COR-L47 (cell line): ENCODE results near the gene ZNF883.
"Not testable (repeated sequence)": the region's sequence is repeated elsewhere in the genome, so short reads cannot be mapped to it uniquely, and the experiment has no call there.

ENCODE experiments used
- DNase-seq: peaks from one replicate; lab custom pipeline; 2025; lab: John Stamatoyannopoulos, UW

Gene ZNF883

DNA sequence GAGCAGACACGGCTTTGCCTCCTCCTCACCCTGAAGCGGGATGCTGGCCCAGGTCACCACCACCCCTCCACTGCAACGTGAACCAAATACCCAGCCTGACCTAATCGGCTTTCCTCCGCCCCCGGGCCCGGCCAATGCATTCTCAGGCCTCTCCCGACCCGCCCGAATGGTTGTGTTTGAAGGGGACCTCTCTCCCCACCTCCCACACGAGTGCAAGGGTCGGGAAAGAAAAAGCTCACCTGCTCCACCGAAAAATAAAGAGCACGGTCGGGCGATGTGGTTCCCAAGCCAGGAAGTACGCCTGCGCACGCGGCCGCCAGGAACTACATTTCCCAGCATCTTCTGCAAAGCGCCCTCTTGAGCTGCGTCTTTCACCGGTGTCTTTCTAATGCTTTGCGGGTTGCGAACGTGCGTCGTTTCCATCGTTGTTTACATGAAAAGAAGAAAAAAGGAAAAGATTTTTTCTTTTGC, at the start of gene ZNF883:
ZNF883 (minus strand) TSS at position 282 of the 471 bp plus-strand sequence.
- DNase-seq: peak; percentile 63

DNA sequence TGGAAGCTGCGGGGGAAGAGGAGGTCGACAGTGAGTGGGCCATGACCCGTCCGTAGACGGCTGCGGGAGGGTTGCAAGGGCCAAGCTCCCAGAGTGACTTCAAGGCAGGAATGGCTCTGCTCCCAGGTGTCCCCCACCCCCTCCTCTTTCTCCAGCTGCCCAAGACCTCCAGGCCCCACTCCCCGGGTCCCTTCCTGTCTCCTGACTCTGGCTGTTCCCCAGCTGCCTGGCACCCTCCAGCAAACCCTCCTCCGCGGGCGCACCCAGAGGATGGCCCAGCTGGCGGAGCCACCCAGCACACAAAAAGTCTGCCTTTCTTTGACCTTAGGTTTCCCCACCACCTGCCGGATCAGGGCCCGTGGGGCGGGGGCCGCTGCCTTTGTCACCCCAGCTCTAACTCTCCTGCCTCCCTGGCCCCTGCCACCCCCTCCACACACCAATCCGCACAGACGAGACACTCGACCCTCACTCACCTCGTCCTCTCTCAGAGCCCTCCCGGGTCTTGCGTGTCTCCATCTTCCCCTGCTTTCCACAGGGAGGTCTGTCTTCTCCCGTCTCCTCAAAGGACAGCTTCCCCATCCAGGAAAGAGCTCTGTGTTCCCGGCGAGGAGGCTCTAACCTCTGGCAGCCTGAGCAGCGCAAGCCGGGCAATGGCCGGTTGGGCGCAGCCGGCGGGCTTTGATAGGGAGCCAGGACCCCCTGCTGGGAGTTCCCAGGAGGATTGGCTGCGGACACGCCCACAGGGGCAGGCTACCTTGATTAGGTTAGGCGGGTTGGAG, 49.3 kb upstream of the ZNF883 start:
- not testable (repeated sequence) for DNase-seq

DNA sequence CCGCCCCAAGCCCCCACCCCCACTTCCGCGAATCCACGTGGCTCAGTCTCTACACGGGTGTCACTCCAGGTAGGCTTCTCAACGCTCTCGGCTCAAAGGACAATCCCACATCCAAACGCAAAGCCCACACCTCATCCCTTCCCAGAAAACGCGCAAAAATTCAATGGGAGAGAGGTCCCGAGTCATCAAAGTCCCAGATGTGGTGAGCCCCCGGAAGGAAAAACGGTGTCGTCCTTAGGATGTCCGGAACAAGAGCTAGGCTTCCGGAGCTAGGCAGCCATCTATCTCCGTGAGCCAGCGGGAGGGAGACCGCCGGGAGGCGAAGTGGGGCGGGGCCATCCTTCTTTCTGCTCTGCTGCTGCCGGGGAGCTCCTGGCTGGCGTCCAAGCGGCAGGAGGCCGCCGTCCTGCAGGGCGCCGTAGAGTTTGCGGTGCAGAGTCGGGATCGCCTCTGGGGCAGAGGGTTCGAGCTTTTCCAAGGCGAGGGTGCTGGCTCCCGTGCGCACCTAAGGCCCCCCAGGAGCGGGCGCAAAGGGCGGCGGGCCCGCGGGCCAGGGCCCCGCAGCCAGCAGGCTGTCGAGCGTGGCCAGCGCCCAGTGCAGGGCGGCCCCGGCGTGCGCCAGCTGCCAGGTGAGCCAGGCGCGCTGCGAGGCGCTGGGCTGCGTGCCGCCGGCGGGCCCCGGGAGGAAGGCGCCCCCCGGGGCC, 47.7 kb upstream of the ZNF883 start:
- not testable (repeated sequence) for DNase-seq

DNA sequence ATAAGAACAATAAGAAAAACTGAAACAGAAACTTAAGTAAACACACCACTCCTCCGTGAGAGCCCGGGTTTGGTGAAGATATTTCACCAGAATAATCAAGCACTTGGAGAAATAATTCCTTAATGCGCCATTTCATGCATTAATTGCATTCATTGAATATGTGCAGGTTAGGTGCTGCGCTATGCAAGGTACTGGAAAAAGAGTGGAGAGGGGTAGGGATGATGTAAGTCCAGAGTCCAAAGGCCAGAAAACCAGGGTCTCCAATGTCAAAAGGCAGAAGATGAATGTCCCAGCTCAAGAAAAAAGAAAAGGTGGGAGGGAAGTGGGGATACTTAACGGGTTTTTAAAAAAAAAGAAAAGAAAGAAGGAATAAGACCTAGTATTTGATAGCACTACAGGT, 45.2 kb upstream of the ZNF883 start:
- no peak for DNase-seq

DNA sequence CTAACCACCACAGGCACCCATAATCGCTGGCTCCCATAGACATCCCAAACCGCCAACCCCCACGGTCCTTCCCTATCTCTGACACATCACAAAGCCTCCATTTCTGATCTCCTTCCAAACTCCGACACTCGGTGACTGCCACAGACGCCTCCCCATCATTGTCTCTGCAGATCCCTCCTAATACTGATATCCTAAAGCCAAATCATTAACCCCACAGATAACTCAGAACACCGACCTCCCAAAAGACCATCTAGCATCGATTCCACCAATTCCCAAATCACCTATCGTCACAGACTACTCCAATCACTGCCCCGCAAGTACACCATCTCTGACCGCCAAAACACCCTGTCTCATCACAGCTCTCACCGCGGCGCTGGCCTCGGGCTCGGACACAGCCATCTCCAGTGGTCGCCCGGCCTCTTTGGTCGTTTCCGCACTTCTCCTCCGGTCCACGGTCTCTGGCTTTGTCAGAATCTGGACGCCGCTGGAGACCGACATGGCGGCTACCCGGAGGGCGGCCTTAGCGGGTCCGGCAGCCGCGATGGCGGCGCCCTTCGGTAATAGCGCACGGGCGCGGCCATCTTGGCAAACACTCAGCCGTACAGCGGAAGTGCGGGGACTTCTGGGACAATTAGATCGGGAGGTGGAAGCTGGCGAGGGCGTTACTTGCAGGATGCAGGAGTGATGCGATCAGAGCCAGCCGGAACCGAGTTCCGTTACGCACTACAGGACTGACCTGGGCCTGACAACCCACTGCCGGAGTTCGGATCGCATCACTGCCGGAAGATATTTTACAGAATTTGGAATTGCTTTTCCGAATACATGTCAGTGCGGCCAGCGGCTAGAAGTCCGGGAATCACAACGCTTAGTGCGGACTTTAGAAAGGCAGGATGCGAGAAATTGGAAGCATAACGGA, 44.5 kb upstream of the ZNF883 start, which contains the start of gene ZFP37:
ZFP37 (minus strand) TSS at position 534 of the 916 bp plus-strand sequence; CDS start at position 498, 36 bp downstream.
- DNase-seq: peak; percentile 93

DNA sequence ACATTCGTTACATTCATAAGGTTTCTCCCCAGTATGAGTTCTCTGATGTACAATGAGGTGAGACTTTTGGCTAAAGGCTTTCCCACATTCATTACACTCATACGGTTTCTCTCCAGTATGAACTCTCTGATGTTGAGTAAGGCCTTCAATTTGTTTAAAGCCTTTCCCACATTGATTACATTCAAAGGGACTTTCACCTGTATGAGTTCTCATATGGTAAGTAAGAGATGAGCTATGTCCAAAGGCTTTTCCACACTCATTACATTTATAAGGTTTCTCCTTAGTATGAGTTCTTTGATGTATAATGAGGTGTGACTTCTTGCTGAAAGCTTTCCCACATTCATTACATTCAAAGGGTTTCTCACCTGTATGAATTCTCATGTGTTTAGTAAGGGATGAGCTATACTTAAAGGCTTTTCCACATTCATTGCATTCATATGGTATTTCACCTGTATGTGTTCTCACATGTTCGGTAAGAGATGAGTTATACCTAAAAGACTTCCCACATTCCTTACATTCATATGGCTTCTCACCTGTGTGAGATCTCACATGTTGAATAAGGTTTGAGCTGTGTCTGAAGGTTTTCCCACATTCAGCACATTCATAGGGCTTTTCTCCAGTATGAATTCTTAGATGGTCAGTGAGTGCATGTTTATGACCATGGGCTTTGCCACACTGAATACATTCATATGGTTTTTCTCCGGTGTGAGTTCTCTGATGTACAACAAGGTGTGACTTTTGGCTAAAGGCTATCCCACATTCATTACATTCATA, 31.1 kb upstream of the ZNF883 start:
- no peak for DNase-seq

DNA sequence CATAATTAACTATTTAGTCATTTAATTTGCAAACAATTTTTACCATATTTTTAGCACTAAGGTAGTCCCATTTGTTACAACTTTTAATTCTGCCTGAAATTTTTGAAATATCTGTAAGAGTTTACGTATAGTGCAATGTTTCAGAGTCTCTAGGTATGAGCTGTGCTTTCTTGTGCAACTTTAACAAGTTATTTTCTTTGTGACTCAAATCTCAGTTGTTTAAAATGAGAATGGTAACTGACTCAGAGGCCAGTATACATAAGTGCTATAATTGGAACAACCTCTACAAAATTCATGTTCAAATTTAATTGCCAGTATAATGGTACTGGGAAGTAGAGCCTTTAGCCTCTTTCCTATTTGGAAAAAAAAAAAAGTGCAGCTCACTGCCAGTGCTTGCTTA, 14.2 kb upstream of the ZNF883 start:
- no peak for DNase-seq

DNA sequence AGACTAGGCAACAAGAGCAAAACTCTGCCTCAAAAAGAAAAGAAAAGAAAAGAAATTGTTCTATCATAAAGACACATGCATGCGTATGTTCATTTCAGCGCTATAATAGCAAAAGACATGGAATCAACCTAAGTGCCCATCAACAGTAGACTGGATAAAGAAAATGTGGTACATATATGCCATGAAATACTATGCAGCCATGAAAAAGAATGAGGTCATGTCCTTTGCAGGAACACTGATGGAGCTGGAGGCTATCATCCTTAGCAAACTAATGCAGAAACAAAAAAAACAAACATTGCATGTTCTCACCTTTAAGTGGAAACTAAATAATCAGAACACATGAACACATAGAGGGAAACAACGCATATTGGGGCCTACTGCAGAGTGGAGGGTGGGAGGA, 6.3 kb upstream of the ZNF883 start:
- no peak for DNase-seq

DNA sequence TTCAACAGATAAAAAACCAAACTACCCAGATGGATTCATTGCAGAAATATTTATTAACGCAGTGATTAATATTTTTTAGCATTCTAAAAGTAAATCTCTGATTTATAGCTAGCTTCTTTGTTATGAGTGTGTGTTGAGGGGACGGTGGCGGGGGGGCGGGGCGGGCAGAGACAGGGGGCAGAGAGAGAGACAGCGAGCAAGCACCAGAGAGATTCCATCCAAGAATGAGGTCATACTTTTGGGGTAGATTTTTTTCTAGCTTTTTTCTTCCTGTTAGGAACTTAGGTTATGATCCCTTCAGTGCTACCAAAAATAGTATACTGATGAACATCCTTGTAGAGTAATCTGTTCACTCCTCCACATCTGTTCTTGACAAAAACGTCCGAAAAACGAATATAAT, 500 bp upstream of the ZNF883 start:
- DNase-seq: no peak

DNA sequence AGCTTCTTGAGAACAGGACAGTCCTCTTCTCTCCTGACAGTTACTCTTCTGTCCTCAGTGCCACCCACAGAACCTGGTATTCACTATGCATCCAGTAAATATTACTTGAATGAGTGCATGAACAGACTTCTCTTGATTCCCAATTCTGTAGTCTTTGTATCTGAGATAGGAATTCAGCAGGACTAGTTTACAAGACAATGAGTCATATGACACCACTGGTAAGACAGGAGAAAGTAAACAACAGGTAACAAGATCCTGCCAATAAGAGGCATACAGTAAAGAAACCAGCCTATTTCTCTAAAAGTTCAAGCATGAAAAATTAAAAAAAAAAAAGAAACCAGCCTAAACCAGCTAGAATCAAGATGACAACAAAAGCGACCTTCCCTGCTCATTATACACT, 6.2 kb downstream of the ZNF883 start:
- no peak for DNase-seq

DNA sequence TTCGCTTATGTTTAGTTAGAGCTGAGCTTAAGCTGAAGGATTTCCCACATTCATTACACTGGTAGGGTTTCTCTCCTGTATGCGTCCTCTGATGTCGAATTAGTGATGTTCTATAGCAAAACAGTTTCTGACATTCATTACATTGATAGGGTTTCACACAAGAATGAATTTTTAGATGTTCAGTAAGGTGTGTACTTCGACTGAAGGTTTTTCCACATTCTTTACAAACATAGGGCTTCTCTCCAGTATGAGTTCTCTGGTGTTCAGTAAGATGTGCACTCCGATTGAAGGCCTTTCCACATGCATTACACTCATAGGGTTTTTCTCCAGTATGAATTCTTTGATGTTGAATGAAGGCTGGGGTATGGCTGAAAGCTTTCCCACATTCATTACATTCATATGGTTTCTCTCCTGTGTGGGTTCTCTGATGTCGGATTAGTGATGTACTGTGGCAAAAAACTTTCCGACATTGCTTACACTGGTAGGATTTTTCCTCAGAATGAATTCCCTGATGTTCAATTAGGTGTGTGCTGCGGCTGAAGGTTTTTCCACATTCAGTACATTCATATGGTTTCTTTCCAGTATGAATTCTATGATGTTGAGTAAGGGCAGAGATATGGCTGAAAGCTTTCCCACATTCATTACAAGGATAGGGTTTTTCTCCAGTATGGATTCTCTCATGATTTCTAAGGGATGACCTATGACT, 14.6 kb downstream of the ZNF883 start:
- no peak for DNase-seq

DNA sequence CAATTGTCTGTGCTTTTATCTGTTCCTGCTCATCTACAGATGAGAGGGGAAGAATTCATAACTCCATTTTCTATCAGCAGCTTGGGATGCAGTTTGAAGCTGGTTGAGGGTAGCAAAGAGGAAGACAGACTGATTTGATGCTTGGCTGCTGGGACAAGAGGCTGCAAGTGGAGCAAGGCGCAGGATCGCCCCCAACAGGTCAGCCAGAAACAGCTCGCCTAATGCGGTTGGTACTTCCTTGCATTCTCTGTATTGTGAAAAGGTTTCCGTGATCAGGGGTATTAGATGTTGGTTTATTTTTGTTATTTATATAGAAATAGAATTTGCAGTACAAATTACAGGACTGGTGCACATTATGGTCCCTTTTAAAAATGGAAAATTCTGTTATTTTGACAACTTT, 40.6 kb downstream of the ZNF883 start:
- peak; percentile 33 for DNase-seq

DNA sequence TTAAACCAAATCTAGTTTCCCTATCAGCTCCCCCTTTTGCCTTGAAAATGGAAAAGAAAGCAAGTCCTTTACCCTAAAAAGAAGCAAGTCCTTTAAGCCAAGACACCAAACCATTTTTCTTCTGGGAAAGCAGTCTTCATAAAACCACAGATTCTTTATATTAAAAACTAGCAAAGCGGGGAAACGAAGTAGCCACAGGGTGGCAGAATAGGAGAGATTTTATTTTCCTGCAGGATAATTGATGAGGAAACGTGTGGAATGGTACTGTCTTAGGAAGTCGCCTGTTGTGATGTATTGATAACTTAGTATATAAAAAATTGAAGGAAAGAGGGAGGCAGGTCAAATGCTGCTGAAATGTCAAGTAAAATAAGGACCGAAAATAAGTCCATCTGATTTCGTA, 41.1 kb downstream of the ZNF883 start:
- peak; percentile 2 for DNase-seq

DNA sequence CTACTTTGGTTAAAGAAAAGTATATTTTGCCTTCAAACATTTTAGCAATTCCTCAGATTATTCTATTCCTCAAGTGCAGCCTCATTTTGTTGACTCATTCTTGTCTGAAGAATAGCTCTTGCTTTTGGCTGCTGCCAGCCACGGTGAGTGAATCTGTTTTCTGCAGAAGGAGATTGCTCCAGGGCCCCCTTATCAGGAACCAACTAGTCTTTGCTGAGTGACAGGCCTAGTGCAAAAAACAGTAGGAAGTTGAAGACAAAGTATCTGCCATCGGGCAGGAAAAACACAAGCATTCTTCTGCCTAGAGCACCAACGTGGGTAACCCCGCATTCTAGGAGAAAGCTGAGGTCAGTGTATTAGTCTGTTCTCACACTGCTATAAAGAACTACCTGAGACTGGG, 42.3 kb downstream of the ZNF883 start:
- no peak for DNase-seq

DNA sequence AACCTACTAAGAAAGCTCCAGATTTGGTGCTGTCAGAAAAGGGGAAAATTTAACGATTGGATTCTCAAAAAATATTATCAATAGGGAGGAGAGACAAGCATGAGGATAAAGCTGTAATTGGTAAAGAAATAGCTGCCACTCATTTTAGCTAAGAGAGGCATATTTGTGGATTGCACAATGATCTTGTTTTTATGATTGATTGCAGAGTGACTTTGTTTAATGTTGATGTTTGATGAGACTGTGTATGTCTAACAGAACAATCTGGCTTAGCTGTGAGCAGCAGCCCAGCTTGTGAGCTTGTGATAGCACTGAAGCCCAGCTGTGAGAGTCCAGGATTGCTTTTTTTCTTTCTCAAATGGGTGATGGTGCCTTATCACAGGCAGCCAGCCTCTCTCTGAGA, 56.4 kb downstream of the ZNF883 start:
- no peak for DNase-seq

DNA sequence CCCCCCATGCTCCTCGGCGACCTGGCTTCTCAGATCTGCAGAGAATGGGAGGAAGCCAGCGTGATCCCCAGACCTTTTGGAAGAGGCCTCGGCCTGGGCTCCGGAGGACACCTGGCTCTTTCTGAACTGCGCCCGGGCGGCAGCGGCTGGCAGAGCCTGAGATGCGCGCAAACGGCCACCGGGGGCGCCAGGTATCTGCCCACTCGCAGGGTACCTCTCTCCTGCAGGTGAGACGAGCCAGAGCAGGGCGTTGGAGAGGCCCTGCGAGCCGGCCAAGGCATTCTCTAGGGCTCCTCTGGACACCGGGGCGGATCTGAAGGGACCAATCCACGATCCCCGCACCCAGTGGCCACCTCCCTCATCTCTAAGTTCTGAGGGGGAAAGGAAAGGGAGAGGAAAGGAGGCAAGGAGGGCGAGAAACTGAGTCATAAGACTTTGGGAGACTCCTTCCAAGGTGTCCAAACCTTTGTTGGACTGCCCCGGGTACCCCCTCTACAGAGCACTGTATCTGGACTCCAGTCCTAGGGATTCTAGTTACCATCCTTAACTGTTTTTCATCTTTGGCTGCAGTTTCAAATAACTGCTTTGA, 66.3 kb downstream of the ZNF883 start:
- no peak for DNase-seq

DNA sequence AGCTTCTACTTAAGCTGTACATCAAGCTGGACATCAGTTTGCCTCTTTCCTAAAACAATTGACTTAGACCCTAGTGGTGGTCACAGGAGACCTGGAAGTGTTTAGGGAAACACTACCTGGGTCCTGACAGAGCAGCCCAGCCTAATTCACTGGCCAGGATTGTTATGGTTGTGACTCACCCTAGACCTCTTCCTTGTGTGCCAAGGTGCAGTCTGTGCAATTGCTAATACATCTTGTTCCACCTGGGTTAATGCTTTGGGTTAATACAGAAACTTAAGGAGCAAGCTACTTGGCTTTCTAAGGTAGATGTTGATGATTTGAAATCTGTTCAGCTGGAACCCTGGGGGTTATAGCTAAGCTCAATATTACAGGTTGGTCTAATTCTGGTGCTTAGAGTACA, 72.6 kb downstream of the ZNF883 start:
- DNase-seq: no peak

DNA sequence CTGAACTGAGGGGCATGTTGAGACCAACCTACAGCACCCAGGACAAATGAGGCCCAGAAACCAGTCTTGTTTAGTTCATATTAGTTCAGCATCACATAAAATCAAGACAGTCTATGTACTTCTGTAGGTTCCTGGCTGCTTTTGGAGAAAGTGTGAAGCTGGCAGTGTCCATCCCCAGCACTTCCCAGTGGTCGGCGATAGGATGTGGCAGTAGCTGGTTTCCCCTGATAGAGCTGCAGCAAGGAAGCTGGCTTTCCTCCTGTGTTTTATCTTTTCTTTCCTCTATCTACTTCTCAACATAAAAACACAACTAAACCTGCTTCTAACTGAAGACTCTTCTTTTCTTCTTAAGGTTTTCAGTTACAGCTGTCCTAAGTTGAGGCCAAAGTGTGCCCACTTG, 78.3 kb downstream of the ZNF883 start:
- DNase-seq: no peak

DNA sequence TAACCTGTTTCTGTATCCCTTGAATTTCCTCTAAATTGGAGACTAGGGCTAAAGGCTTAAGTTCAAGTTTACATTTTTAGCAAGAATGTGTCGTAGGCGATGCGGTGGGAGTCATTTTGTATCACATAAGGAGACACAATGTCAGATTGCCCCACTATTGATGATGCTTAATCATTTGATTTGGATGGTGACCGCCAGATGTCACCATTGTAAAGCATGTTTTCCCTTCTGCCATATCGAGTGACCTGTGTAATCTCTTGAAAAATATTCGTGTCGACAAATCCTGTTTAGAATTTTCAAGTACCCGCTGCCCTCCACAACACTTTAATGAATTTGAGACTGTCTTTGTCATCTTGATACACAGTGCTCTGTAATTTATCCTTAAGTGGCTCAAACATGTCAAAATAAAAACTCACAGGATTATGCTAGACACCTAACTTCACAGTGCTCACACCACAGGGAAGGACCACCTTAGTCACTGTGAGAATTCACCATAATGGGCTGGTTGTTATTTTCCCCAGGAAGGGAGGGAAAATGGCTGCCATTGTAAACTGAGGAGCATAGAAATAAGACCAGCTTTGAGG, 86.8 kb downstream of the ZNF883 start:
- DNase-seq: peak; percentile 49

DNA sequence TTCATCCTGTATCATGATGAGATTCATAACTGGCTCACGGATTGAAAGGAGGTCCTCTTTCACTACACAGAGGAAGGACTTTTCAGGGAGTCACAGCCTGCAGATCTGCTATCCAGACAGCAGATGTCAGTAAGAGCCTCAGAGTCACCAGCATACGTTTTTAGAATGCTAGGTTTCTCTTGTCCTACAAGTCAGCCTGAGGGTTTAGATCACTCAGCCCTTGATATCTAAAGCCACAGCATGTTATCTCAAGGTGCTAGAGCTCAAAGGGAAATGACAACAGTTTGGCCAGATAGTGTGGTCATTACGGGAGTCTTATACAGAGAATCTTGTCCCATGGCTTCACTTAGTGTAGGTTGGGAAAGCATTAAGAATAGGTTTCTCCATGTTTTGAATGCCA, 90.4 kb downstream of the ZNF883 start:
- peak; percentile 9 for DNase-seq
